Fibroblast of pulmonary artery (primary cell): ENCODE measurements around the gene CCDC33.
A peak's percentile ranks its signal among the peaks of the same experiment; 100 is the strongest.

Experiments used
- DNase-seq: peaks from one replicate; pipeline ENCODE4 v3.0.0-alpha.2; 2010; ENCODE audit warnings: low read depth
- H3K4me3 ChIP-seq: replicated peaks from 2 replicates; pipeline ENCODE4 v1.5.1; 2011; ENCODE audit warnings: low read depth, mild to moderate bottlenecking, control low read depth, low read length, moderate library complexity
- TF ChIP-seq, protein P1 (sequence below): IDR thresholded peaks from 2 replicates; pipeline ENCODE4 v1.5.1; 2011; ENCODE audit warnings: mild to moderate bottlenecking, control low read depth, low read length, inconsistent platforms; ENCODE audit errors: missing control alignments

CCDC33 gene

DNA sequence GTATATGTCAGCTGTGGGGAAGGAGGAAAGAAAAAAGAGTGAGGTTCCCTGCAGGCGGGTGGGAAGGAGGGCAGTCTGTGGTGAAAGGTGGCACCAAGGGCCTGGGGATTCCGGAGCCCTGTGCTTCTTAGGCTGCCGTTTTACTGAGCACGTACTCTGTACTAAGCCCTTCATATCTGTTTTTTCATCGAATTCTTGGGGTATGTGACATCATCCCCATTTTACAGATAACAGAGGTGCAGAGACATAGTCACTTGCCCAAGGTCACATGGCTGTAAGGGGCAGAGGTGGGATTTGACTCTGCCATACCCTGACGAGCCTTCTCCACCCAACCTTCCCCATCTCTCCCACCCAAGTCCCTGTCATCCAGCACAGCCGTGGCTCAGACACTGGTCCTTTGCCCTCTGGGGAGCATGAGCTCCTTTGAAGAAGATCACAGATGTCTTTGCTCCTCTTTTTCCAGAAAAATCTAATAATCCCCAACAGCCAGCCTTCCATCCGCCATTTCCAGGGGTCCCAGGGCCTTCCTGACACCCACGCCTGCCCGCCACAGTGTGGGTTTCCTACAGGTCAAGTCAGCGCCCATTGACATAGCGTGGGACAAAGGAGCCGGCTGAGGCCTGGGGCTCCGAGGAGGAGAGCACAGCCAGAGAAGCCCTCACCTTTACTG is 107.1 kb downstream of the CCDC33 start:
- DNase-seq, result no peak
- TF ChIP-seq, protein P1, sequence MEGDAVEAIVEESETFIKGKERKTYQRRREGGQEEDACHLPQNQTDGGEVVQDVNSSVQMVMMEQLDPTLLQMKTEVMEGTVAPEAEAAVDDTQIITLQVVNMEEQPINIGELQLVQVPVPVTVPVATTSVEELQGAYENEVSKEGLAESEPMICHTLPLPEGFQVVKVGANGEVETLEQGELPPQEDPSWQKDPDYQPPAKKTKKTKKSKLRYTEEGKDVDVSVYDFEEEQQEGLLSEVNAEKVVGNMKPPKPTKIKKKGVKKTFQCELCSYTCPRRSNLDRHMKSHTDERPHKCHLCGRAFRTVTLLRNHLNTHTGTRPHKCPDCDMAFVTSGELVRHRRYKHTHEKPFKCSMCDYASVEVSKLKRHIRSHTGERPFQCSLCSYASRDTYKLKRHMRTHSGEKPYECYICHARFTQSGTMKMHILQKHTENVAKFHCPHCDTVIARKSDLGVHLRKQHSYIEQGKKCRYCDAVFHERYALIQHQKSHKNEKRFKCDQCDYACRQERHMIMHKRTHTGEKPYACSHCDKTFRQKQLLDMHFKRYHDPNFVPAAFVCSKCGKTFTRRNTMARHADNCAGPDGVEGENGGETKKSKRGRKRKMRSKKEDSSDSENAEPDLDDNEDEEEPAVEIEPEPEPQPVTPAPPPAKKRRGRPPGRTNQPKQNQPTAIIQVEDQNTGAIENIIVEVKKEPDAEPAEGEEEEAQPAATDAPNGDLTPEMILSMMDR, result no peak
- no peak overlapping the region for H3K4me3 ChIP-seq

GRCh38 chr15:74343797-74344127 is 107.6 kb downstream of the CCDC33 start:
- TF ChIP-seq, protein P1, result no peak
- no peak overlapping the region for H3K4me3 ChIP-seq
- DNase-seq, result no peak

- no peak overlapping the region for H3K4me3 ChIP-seq
- TF ChIP-seq, protein P1, result no peak
- DNase-seq, result peak; percentile 46
Measured at GRCh38 chr15:74345051-74345450, 108.9 kb downstream of the CCDC33 start.

- no peak overlapping the region for H3K4me3 ChIP-seq
- TF ChIP-seq, protein P1, result no peak
- DNase-seq, result no peak
Measured at GRCh38 chr15:74347757-74348250, 111.7 kb downstream of the CCDC33 start.

- DNase-seq, result no peak
- TF ChIP-seq, protein P1, result no peak
Measured at GRCh38 chr15:74349241-74349778, 113.2 kb downstream of the CCDC33 start.

DNA sequence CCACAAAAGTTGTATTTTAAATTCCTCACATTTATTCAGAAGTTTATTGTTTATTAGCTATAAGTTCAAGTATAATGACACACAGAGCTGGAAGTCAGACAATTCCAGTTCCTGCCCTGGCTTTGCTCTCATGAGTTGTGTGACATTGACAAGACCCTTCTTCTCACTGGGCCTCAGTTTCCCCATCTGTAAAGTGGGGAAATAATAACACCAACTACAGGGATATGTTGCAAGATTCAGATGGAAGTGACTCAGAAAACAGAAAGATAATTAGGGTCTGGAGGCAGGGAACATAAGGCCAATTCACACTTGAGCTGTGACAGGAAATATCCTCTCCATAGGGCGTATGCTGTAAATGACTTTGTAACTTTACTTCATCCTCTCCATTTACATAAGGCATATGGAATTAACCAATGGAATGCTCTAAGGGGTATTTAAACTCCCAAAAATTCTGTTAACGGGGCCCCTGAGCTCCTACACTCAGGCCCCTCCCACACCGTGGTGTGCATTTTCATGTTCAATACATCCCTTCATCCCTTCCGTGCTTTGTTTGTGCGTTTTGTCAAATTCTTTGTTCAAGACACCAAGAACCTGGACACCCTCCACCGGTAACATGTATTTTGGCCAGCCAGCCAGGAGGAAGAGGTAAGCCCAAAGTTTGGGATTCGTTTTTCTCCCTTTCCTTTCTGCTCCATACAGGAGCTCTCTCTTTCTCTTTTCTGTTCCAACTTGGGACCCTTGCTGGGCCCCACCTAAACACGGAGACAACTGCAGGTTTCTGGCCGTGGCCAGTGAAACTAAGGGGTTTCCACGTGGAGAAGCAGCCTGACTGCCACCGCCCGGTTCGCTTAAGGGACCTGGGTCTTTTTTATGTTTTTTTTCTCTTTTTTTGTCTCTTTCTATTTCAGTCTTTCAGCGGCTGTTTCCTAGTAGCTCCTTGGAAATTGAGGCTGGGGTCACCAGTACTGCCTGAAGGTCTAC is 114.5 kb downstream of the CCDC33 start:
- TF ChIP-seq, protein P1, result no peak
- DNase-seq, result no peak
- H3K4me3 ChIP-seq, result no peak overlapping the region

More at GRCh38 chr15:74349241-74349778, 113.2 kb downstream of the CCDC33 start:
- H3K4me3 ChIP-seq, result no peak overlapping the region
